Parathyroid adenoma (tissue), 2 donors: ENCODE data around the gene FAM168A.

Experiments
- H2AFZ ChIP-seq: fragments of 300-600 bp; sonication (generic); one replicate; pipeline ENCODE4 v1.7.0; 2017; ENCODE audit warnings: antibody characterized with exemption, mild to moderate bottlenecking
- H3K27ac ChIP-seq: fragments of 300-600 bp; sonication (generic); one replicate; pipeline ENCODE4 v1.7.0; 2017
- H3K27me3 ChIP-seq: fragments of 300-600 bp; sonication (generic); one replicate; pipeline ENCODE4 v1.7.0; 2017; ENCODE audit warnings: low read length; ENCODE audit not compliant: control insufficient read depth, insufficient read depth
- H3K36me3 ChIP-seq: fragments of 300-600 bp; sonication (generic); one replicate; pipeline ENCODE4 v1.7.0; 2017; ENCODE audit warnings: low read length; ENCODE audit not compliant: control insufficient read depth, insufficient read depth
- H3K4me1 ChIP-seq: fragments of 300-600 bp; sonication (generic); one replicate; pipeline ENCODE4 v1.7.0; 2017; ENCODE audit warnings: control low read depth
- H3K4me2 ChIP-seq: fragments of 300-600 bp; sonication (generic); one replicate; pipeline ENCODE4 v1.7.0; 2017; ENCODE audit warnings: low read length
- H3K4me3 ChIP-seq: fragments of 300-600 bp; sonication (generic); one replicate; pipeline ENCODE4 v1.7.0; 2017; ENCODE audit warnings: low read depth, low read length
- H3K79me2 ChIP-seq: fragments of 300-600 bp; sonication (generic); one replicate; pipeline ENCODE4 v1.7.0; 2017; ENCODE audit warnings: control low read depth
- H3K9ac ChIP-seq: fragments of 300-600 bp; sonication (generic); one replicate; pipeline ENCODE4 v1.7.0; 2017; ENCODE audit warnings: mild to moderate bottlenecking
- H3K9me3 ChIP-seq: fragments of 300-600 bp; sonication (generic); one replicate; pipeline ENCODE4 v1.7.0; 2017; ENCODE audit warnings: low read length; ENCODE audit not compliant: control insufficient read depth
- TF ChIP-seq, protein P1 (sequence below): fragments of 300-600 bp; sonication (generic); IDR thresholded peaks from one replicate; pipeline ENCODE4 v1.7.0; 2017; ENCODE audit warnings: antibody characterized with exemption, mild to moderate bottlenecking
- donor health status: primary hyperparathyroidism.

The FAM168A gene

GRCh38 chr11:73453562-73453961 is 144.3 kb downstream of the FAM168A start:
- Histone ChIP-seq H3K27ac (no peak overlapping the region), H3K4me1 (no peaks in the 10 kb centered on the region), H3K9me3 (no peaks in the 10 kb centered on the region), H3K9ac (no peak overlapping the region), H2AFZ (no peak overlapping the region), H3K36me3 (no peaks in the 10 kb centered on the region), H3K79me2 (peaks cover under 1% of the 10 kb centered on the region), H3K27me3 (no peaks in the 10 kb centered on the region), H3K4me2 (no peak overlapping the region), H3K4me3 (no peak overlapping the region)
- TF ChIP-seq, protein P1, sequence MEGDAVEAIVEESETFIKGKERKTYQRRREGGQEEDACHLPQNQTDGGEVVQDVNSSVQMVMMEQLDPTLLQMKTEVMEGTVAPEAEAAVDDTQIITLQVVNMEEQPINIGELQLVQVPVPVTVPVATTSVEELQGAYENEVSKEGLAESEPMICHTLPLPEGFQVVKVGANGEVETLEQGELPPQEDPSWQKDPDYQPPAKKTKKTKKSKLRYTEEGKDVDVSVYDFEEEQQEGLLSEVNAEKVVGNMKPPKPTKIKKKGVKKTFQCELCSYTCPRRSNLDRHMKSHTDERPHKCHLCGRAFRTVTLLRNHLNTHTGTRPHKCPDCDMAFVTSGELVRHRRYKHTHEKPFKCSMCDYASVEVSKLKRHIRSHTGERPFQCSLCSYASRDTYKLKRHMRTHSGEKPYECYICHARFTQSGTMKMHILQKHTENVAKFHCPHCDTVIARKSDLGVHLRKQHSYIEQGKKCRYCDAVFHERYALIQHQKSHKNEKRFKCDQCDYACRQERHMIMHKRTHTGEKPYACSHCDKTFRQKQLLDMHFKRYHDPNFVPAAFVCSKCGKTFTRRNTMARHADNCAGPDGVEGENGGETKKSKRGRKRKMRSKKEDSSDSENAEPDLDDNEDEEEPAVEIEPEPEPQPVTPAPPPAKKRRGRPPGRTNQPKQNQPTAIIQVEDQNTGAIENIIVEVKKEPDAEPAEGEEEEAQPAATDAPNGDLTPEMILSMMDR, result no peak

GRCh38 chr11:73452726-73453125 is 145.2 kb downstream of the FAM168A start:
- Histone ChIP-seq H3K27ac (no peak overlapping the region), H3K4me1 (no peaks in the 10 kb centered on the region), H3K27me3 (no peaks in the 10 kb centered on the region), H3K9ac (no peak overlapping the region), H3K9me3 (no peaks in the 10 kb centered on the region), H3K79me2 (peaks cover 5% of the 10 kb centered on the region), H2AFZ (no peak overlapping the region), H3K36me3 (no peaks in the 10 kb centered on the region), H3K4me2 (no peak overlapping the region), H3K4me3 (no peak overlapping the region)
- TF ChIP-seq, protein P1, result no peak

GRCh38 chr11:73451896-73452295 is 146.0 kb downstream of the FAM168A start:
- Histone ChIP-seq H3K27ac (no peak overlapping the region), H3K4me2 (no peak overlapping the region)

DNA sequence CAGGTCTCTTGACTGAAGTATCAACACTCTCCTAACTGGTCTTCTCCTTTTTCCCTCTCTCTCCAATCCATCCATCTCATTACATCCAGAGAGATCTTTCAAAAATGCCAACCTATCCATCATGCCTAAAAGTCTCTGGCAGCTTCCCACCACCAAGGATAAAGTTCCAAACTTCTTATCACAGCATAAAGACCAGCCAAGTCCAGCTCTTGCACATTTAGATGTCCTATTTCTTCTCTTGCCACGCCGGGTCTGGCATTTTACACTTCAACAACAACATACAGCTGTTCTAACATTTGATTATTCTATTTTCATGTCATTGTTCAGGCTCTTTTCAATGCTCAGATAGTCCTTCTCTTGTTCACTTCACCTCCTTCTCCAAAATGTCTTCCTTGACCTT is 151.1 kb downstream of the FAM168A start:
- no peak overlapping the region for H2AFZ ChIP-seq
- H3K27me3 ChIP-seq, result no peaks in the 10 kb centered on the region
- TF ChIP-seq, protein P1, result no peak
- H3K9ac ChIP-seq, result no peak overlapping the region
- H3K9me3 ChIP-seq, result no peaks in the 10 kb centered on the region
- H3K79me2 ChIP-seq, result peaks cover 5% of the 10 kb centered on the region
- no peak overlapping the region for H3K27ac ChIP-seq
- H3K36me3 ChIP-seq, result no peaks in the 10 kb centered on the region
- H3K4me3 ChIP-seq, result no peak overlapping the region
- H3K4me1 ChIP-seq, result no peaks in the 10 kb centered on the region
- no peak overlapping the region for H3K4me2 ChIP-seq

More at GRCh38 chr11:73451896-73452295, 146.0 kb downstream of the FAM168A start:
- H3K9me3 ChIP-seq, result no peaks in the 10 kb centered on the region
- no peak overlapping the region for H3K4me3 ChIP-seq
- no peaks in the 10 kb centered on the region for H3K27me3 ChIP-seq
- TF ChIP-seq, protein P1, result no peak
- no peaks in the 10 kb centered on the region for H3K4me1 ChIP-seq
- H3K9ac ChIP-seq, result no peak overlapping the region
- peaks cover 5% of the 10 kb centered on the region for H3K79me2 ChIP-seq
- no peak overlapping the region for H2AFZ ChIP-seq
- H3K36me3 ChIP-seq, result no peaks in the 10 kb centered on the region

GRCh38 chr11:73445980-73446379 is 151.9 kb downstream of the FAM168A start:
- no peak overlapping the region for H3K4me3 ChIP-seq
- H3K9me3 ChIP-seq, result no peaks in the 10 kb centered on the region
- H3K79me2 ChIP-seq, result peaks cover 5% of the 10 kb centered on the region
- no peak overlapping the region for H2AFZ ChIP-seq
- H3K27ac ChIP-seq, result no peak overlapping the region
- no peaks in the 10 kb centered on the region for H3K4me1 ChIP-seq
- H3K27me3 ChIP-seq, result no peaks in the 10 kb centered on the region
- no peak overlapping the region for H3K4me2 ChIP-seq
- no peak overlapping the region for H3K9ac ChIP-seq
- TF ChIP-seq, protein P1, result no peak
- H3K36me3 ChIP-seq, result no peaks in the 10 kb centered on the region
